ENCODE results near the gene CCDC88B.
A peak's percentile ranks its signal among the peaks of the same experiment; 100 is the strongest.

DNA sequence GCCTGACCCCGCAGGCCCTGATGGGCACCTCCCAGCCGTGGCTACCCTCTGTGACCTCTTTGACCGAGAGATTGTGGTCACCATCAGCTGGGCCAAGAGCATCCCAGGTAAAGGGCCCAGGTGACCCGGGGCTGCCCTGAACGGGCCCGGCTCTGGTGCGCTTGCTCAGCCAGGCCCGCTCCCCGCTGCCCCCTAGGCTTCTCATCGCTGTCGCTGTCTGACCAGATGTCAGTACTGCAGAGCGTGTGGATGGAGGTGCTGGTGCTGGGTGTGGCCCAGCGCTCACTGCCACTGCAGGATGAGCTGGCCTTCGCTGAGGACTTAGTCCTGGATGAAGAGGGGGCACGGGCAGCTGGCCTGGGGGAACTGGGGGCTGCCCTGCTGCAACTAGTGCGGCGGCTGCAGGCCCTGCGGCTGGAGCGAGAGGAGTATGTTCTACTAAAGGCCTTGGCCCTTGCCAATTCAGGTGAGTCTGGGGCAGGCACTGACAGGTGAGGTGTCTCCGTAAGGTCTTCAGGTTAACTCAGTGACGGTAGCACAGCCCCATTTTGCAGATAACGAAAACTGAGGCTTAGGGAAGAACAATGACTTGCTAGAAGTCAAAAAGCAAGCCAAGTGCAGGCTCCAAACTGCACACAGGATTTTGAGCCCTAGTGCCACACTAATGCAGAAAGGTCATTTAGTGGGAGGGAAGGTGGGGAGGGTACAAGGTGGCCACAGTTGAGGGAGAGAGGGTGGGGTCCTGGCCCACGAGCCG is 25.0 kb upstream of the CCDC88B start:
- TF ChIP-seq CEBPB (IDR thresholded peaks at IDR 0.05; ENCODE audit: low read depth) (no peak), MAX (IDR thresholded peaks at IDR 0.05) (no peak)
- TF ChIP-seq, protein P1, sequence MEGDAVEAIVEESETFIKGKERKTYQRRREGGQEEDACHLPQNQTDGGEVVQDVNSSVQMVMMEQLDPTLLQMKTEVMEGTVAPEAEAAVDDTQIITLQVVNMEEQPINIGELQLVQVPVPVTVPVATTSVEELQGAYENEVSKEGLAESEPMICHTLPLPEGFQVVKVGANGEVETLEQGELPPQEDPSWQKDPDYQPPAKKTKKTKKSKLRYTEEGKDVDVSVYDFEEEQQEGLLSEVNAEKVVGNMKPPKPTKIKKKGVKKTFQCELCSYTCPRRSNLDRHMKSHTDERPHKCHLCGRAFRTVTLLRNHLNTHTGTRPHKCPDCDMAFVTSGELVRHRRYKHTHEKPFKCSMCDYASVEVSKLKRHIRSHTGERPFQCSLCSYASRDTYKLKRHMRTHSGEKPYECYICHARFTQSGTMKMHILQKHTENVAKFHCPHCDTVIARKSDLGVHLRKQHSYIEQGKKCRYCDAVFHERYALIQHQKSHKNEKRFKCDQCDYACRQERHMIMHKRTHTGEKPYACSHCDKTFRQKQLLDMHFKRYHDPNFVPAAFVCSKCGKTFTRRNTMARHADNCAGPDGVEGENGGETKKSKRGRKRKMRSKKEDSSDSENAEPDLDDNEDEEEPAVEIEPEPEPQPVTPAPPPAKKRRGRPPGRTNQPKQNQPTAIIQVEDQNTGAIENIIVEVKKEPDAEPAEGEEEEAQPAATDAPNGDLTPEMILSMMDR (IDR thresholded peaks at IDR 0.05 in 2 of 3, conservative IDR thresholded peaks at IDR 0.05 in 1 of 3; ENCODE audit: borderline replicate concordance in 1 of 3, insufficient read depth in 1 of 3, low read depth in 2 of 3, low read length in 2 of 3), result peak in 1 of 3 experiments; percentile 26; a peak in 1 of 6 replicates

Measured in HCT116 (cell line).